Heart left ventricle (tissue), 16 donors: ENCODE data around the gene ACAD11. TPM values are rescaled to one million over a fixed set of nuclear protein-coding genes. Genes with fewer than 3 reads are reported as not detected.
A peak's percentile ranks its signal among the peaks of the same experiment; 100 is the strongest.
"Not testable (repeated sequence)": the region's sequence is repeated elsewhere in the genome, so short reads cannot be mapped to it uniquely, and the experiment has no call there.

Experiments used
- ATAC-seq, 4 donors: fragments of 200-7000 bp; cut with Tn5 transposase; one replicate each; pipeline ENCODE4 v1.9.1; 2020 to 2022; ENCODE audit warnings: moderate library complexity in 4 of 4, mild to moderate bottlenecking in 3 of 4, moderate number of reproducible peaks in 1 of 4
- DNase-seq, 5 donors: peaks; one replicate each; pipeline ENCODE4 v3.0.0-alpha.2; 2020
- H3K27ac ChIP-seq, 12 donors: fragments of 200-600 bp; sonication (generic) in 4 of 12; one replicate each; pipeline versions ENCODE4 v1.5.0 to v1.8.0; 2016 to 2022; ENCODE audit warnings: mild to moderate bottlenecking in 2 of 12
- H3K27me3 ChIP-seq, 9 donors: fragments of 200-600 bp; sonication (generic) in 2 of 9; one replicate each; pipeline versions ENCODE4 v1.5.1 to v1.8.0; 2016 to 2022; ENCODE audit warnings: mild to moderate bottlenecking in 3 of 9
- H3K36me3 ChIP-seq, 9 donors: fragments of 200-600 bp; sonication (generic) in 2 of 9; one replicate each; pipeline versions ENCODE4 v1.5.0 to v1.8.0; 2018 to 2022; ENCODE audit warnings: mild to moderate bottlenecking in 2 of 9
- H3K4me1 ChIP-seq, 12 donors: fragments of 200-600 bp; sonication (generic) in 4 of 12; one replicate each; pipeline versions ENCODE4 v1.5.0 to v1.8.0; 2016 to 2022; ENCODE audit warnings: mild to moderate bottlenecking in 3 of 12
- H3K4me3 ChIP-seq, 12 donors: fragments of 200-600 bp; sonication (generic) in 4 of 12; one replicate each; pipeline versions ENCODE4 v1.5.0 to v1.8.0; 2017 to 2022; ENCODE audit warnings: mild to moderate bottlenecking in 9 of 12, moderate library complexity in 4 of 12
- H3K9me3 ChIP-seq, 12 donors: fragments of 200-600 bp; sonication (generic) in 4 of 12; one replicate each; pipeline versions ENCODE4 v1.5.0 to v1.8.0; 2016 to 2022; ENCODE audit warnings: mild to moderate bottlenecking in 1 of 12
- POLR2A ChIP-seq, 2 donors: fragments of 450-650 bp; IDR thresholded peaks; one replicate each; pipeline ENCODE4 v1.6.1; 2017; ENCODE audit warnings: antibody characterized with exemption in 2 of 2, mild to moderate bottlenecking in 2 of 2, moderate library complexity in 2 of 2
- WGBS, 4 donors: extraction: QIAGEN DNeasy Blood & Tissue Kit in 2 of 4; methylation state at CpG; one replicate each; pipeline versions ENCODE4 v1.1.5 to v1.1.7; 2013 to 2018; 5-methylcytosine and 5-hydroxymethylcytosine counted together
- intact Hi-C, 10 donors: fragments of 100-400 bp; cut with DNase I; formaldehyde crosslinking; loops; one replicate each; pipeline versions ENCODE4 v1.11.1 to v1.14.2; 2022
- polyA plus RNA-seq, 2 donors: library from polyadenylated mRNA; stranded (reverse); fragments of 200-250 nt; gene quantifications; one replicate each; pipeline ENCODE4 v1.2.3, GENCODE V29; 2013
- total RNA-seq, 9 donors: library from RNA; depleted of rRNA in 2 of 9; stranded (reverse); fragments of >200 nt in 2 of 9; fragmentation: NEBNext Ultra II Directional in 3 of 9; extraction: Animal tissue kit (Norgen Biotek cat#: 25700) in 3 of 9; gene quantifications; one replicate each; pipeline versions ENCODE4 v1.1.0 to v1.2.4, GENCODE V29; 2016 to 2023
- TF ChIP-seq, protein P1 (sequence below), 12 donors: fragments of 200-600 bp; sonication (generic) in 4 of 12; IDR thresholded peaks; one replicate each; pipeline versions ENCODE4 v1.5.0 to v1.8.0; 2018 to 2022; ENCODE audit warnings: antibody characterized with exemption in 12 of 12, mild to moderate bottlenecking in 5 of 12
- donor health status: ischemic (EF 13 %, LVEDD 7.1; RV severe dilation, severe dysfunction).
- donor health status: healthy with polysubstance abuse.
- donor health status: DM: no; HTN: yes; CAD: no.
- donor health status: DM: no; HTN: no; CAD: no.
- donor health status: ischemic (EF 25% LVEDD 6.9; RV normal size, moderate dysfunction).
- donor health status: ischemic (EF 25% LVEDD 5.7; RV mildly dilated, moderate dysfunction).
- donor health status: healthy.
- donor health status: DM: yes; HTN: yes; CAD: no.
- donor health status: ischemic (EF 35%, LVEDD 5.7; RV mildly dilated, moderate dysfunction).
- donor health status: nonischemic (EF 11% LVEDD 7.7; RV severe dilation, severe dysfunction).
- donor health status: DM: yes; HTN: yes; CAD: no.
- donor health status: PGD.
- donor health status: ischemic (EF 29% LVEDD 5.4; RV normal size, mild dysfunction).
- donor health status: nonischemic (EF 23%, LVEDD 6.1; RV moderate dilation, normal function).

The ACAD11 gene
- total and polyA plus RNA-seq, 11 donors: 8.9 to 38.8 (median 23.1) TPM

DNA sequence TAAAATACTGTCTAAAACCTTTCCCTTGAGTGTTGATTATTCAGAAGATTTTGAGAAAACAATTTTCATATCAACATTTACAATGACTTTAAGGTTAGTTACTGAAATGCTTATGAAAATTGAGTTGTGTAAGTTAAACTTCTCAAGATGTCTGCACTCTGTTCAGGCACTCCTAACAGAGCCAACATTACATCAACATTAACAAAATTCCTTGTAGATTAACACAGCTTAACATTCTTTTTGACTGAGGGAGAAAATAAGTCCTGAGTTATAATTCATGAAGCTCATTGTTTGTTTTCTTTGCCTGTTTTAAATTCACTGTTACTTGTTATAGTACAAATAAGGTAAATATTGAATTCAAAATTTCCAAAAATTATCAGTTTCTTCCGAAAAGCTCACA lies 53.5 kb downstream of the ACAD11 start:
- H3K36me3 ChIP-seq: peaks cover 0 to 37% (median 18%) of the 10 kb centered on the region in 9 donors
- no peaks in the 10 kb centered on the region for H3K27me3 ChIP-seq
- WGBS, 4 donors: 79 to 85% (median 82%) methylated on average over 1 of the region's 1 CpG
- intact Hi-C loops: no loop called here
- H3K9me3 ChIP-seq: peaks cover 0 to 17% (median 0%) of the 10 kb centered on the region in 12 donors
- TF ChIP-seq, protein P1, sequence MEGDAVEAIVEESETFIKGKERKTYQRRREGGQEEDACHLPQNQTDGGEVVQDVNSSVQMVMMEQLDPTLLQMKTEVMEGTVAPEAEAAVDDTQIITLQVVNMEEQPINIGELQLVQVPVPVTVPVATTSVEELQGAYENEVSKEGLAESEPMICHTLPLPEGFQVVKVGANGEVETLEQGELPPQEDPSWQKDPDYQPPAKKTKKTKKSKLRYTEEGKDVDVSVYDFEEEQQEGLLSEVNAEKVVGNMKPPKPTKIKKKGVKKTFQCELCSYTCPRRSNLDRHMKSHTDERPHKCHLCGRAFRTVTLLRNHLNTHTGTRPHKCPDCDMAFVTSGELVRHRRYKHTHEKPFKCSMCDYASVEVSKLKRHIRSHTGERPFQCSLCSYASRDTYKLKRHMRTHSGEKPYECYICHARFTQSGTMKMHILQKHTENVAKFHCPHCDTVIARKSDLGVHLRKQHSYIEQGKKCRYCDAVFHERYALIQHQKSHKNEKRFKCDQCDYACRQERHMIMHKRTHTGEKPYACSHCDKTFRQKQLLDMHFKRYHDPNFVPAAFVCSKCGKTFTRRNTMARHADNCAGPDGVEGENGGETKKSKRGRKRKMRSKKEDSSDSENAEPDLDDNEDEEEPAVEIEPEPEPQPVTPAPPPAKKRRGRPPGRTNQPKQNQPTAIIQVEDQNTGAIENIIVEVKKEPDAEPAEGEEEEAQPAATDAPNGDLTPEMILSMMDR (IDR thresholded peaks at IDR 0.05): no peak
- no peak for TF ChIP-seq POLR2A (IDR thresholded peaks at IDR 0.05)
- ATAC-seq (peak in 2 of 4 donors; percentile 62 to 68), DNase-seq (no peak)
- peaks cover 0 to 30% (median 8%) of the 10 kb centered on the region in 12 donors for H3K4me1 ChIP-seq
- peak overlapping the region in 3 of 12 donors; percentile 7 to 57 (median 26) for H3K27ac ChIP-seq
- H3K4me3 ChIP-seq: no peak overlapping the region

DNA sequence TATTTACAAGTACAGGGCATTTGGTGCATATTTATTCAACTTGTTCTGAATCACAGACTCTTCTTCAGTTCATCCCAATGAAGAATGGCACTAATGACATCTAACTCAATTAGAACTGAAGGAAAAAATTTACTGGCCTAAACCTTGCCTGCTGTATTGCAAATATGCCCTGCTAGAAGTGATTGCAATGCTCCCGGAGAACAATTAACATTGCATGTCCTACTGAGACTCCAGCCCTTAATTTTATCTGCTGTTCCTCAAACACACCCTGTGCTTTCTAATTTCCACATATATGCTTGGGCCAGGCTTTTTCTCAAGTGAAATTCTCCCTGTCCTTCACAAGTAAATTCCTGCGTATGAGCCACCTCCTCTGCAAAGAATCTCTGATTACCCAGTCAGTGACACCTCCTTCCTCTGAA lies 54.2 kb downstream of the ACAD11 start:
- ATAC-seq: peak in 3 of 4 donors; percentile 29 to 49 (median 33)
- H3K9me3 ChIP-seq: peaks cover 0 to 17% (median 0%) of the 10 kb centered on the region in 12 donors
- H3K27me3 ChIP-seq: no peaks in the 10 kb centered on the region
- no peak for TF ChIP-seq POLR2A (IDR thresholded peaks at IDR 0.05)
- TF ChIP-seq, protein P1 (IDR thresholded peaks at IDR 0.05): no peak
- H3K36me3 ChIP-seq: peaks cover 0 to 37% (median 18%) of the 10 kb centered on the region in 9 donors
- peaks cover 0 to 30% (median 8%) of the 10 kb centered on the region in 12 donors for H3K4me1 ChIP-seq
- WGBS, 4 donors: 34 to 57% (median 45%) methylated on average over 2 of the region's 2 CpGs
- DNase-seq: no peak
- intact Hi-C loops: no loop called here
- H3K27ac ChIP-seq: peak overlapping the region in 3 of 12 donors; percentile 7 to 57 (median 26)
- no peak overlapping the region for H3K4me3 ChIP-seq

DNA sequence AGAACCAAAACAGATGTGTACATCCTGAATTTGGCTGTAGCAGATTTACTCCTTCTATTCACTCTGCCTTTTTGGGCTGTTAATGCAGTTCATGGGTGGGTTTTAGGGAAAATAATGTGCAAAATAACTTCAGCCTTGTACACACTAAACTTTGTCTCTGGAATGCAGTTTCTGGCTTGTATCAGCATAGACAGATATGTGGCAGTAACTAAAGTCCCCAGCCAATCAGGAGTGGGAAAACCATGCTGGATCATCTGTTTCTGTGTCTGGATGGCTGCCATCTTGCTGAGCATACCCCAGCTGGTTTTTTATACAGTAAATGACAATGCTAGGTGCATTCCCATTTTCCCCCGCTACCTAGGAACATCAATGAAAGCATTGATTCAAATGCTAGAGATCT lies 59.0 kb downstream of the ACAD11 start:
- peak in 2 of 4 donors; percentile 24 to 36 for ATAC-seq

DNA sequence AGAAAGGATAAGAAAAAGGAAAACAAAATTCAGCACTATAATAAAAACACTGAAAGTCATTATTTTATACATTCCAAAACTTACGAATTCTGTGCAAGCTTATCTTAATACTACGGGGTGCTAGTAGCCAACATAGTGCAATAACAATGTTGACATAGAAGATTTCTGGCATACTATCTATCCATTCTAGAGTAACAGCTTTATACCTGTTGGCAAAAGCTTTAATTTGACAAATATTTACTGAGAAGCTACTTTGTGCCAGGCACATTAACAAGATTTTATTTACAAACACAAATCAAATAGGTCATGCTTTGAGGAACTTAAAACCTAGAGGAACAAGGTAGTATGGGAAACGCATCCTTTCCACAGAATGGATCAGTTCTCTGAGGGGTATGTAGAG lies 61.4 kb downstream of the ACAD11 start:
- 76 to 86% (median 79%) methylated on average over 3 of the region's 3 CpGs for WGBS, 4 donors
- no peaks in the 10 kb centered on the region for H3K9me3 ChIP-seq
- peaks cover 0 to 34% (median 17%) of the 10 kb centered on the region in 9 donors for H3K36me3 ChIP-seq
- peak overlapping the region in 7 of 12 donors; percentile 42 to 59 (median 43) for H3K4me3 ChIP-seq
- H3K4me1 ChIP-seq: peaks cover 0 to 16% (median 0%) of the 10 kb centered on the region in 12 donors
- intact Hi-C loops: no loop called here
- TF ChIP-seq POLR2A (IDR thresholded peaks at IDR 0.05): no peak
- TF ChIP-seq, protein P1 (IDR thresholded peaks at IDR 0.05): no peak
- H3K27me3 ChIP-seq: no peaks in the 10 kb centered on the region
- H3K27ac ChIP-seq: peak overlapping the region in 3 of 12 donors; percentile 32 to 49 (median 40)
- no peak for ATAC-seq
- DNase-seq: no peak

More for the DNA sequence above, 59.0 kb downstream of the ACAD11 start:
- 100% methylated on average over 1 of the region's 1 CpG; no CpG with 5 or more reads in 3 of the 4 donors for WGBS, 4 donors
- DNase-seq, H3K27me3 ChIP-seq, intact Hi-C loops, H3K27ac ChIP-seq, H3K4me3 ChIP-seq, H3K9me3 ChIP-seq: not testable (repeated sequence)
- Histone ChIP-seq H3K4me1 (peaks cover 0 to 29% (median 7%) of the 10 kb centered on the region in 12 donors), H3K36me3 (peaks cover 0 to 41% (median 22%) of the 10 kb centered on the region in 9 donors)
